22Rv1 (cell line): Measurements from ENCODE around the gene TNS1.

Experiments used
- ZFX ChIP-seq: fragments of 450-650 bp; IDR thresholded peaks from 2 replicates; pipeline ENCODE4 v1.6.1; 2017; ENCODE audit warnings: antibody characterized with exemption, borderline replicate concordance
- TF ChIP-seq, protein P1 (sequence below): fragments of 450-650 bp; IDR thresholded peaks from 2 replicates; pipeline ENCODE4 v1.5.1; 2017; ENCODE audit warnings: mild to moderate bottlenecking

DNA sequence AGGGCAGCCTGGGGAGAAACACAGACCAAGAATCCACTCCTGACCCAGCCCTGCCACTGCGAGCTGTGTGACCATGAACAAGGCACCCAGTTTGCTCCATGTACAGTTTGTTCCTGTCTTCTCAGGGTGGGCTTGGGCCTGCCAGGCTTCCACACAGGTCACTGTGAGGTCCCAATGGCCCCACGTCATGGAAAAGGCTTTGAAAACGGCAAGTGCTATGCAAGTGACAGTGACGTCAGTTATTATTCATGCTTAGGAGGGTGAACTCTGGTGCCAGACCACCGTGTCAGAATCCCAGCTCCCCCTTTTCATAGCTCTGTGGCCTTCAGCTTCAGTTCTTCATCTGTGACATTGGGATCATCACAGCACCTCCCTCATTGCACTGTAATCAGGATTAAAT, 87.1 kb downstream of the TNS1 start:
- no peak for TF ChIP-seq ZFX
- TF ChIP-seq, protein P1, sequence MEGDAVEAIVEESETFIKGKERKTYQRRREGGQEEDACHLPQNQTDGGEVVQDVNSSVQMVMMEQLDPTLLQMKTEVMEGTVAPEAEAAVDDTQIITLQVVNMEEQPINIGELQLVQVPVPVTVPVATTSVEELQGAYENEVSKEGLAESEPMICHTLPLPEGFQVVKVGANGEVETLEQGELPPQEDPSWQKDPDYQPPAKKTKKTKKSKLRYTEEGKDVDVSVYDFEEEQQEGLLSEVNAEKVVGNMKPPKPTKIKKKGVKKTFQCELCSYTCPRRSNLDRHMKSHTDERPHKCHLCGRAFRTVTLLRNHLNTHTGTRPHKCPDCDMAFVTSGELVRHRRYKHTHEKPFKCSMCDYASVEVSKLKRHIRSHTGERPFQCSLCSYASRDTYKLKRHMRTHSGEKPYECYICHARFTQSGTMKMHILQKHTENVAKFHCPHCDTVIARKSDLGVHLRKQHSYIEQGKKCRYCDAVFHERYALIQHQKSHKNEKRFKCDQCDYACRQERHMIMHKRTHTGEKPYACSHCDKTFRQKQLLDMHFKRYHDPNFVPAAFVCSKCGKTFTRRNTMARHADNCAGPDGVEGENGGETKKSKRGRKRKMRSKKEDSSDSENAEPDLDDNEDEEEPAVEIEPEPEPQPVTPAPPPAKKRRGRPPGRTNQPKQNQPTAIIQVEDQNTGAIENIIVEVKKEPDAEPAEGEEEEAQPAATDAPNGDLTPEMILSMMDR = no peak
